WTC11 (cell line): ENCODE data around the gene CTXN1. TPM values are rescaled to one million over a fixed set of nuclear protein-coding genes. Genes with fewer than 3 reads are reported as not detected.

ENCODE experiments used
- ATAC-seq: fragments of 200-7000 bp; cut with Tn5 transposase; 2 replicates; pipeline ENCODE4 v1.10.0; 2021; ENCODE audit warnings: mild to moderate bottlenecking, moderate library complexity
- CTCF ChIA-PET: fragments of 300-600 bp; sonication (Branson Sonifier 250); formaldehyde crosslinking; loops from one replicate; lab custom pipeline; 2021; ENCODE audit warnings: antibody characterized with exemption; lab: Charles Lee
- POLR2A ChIA-PET: fragments of 350-600 bp; sonication (Branson Sonifier 250); formaldehyde crosslinking; loops from one replicate; lab custom pipeline; 2021; ENCODE audit warnings: antibody characterized with exemption; lab: Charles Lee
- DNase-seq: peaks from one replicate; pipeline ENCODE4 v3.0.0; 2021; ENCODE audit warnings: low spot score
- H3K27ac Mint-ChIP-seq: 2 replicates; pipeline ENCODE4 v1.8.0; 2021; ENCODE audit warnings: mixed read lengths
- H3K27me3 Mint-ChIP-seq: 2 replicates; pipeline ENCODE4 v1.8.0; 2021; ENCODE audit warnings: low read depth, mild to moderate bottlenecking, moderate library complexity, mixed read lengths
- H3K36me3 Mint-ChIP-seq: 2 replicates; pipeline ENCODE4 v1.8.0; 2021; ENCODE audit warnings: mixed read lengths
- H3K4me1 Mint-ChIP-seq: 2 replicates; pipeline ENCODE4 v1.8.0; 2022; ENCODE audit warnings: mixed read lengths
- H3K4me3 Mint-ChIP-seq: 2 replicates; pipeline ENCODE4 v1.8.0; 2021; ENCODE audit warnings: mild to moderate bottlenecking, moderate library complexity, mixed read lengths
- H3K9me3 Mint-ChIP-seq: 2 replicates; pipeline ENCODE4 v1.8.0; 2021; ENCODE audit warnings: mixed read lengths
- ATF2 ChIP-seq: sonication (generic); formaldehyde crosslinking; IDR thresholded peaks from 2 replicates; pipeline ENCODE4 v1.8.1; 2022; ENCODE audit warnings: low read depth, missing genetic modification reagents, borderline replicate concordance
- CTCF ChIP-seq: fragments of 200-600 bp; IDR thresholded peaks from 2 replicates; pipeline ENCODE4 v1.8.0; 2022; ENCODE audit warnings: antibody characterized with exemption
- EMX1 ChIP-seq: fragments of 250-450 bp; sonication (Bioruptor Pico); IDR thresholded peaks from 2 replicates; pipeline ENCODE4 v1.8.0; 2021; ENCODE audit warnings: mild to moderate bottlenecking
- HMGXB4 ChIP-seq: sonication (generic); formaldehyde crosslinking; IDR thresholded peaks from 2 replicates; pipeline ENCODE4 v1.8.1; 2023; ENCODE audit warnings: mild to moderate bottlenecking, moderate library complexity, missing genetic modification reagents
- IRF2 ChIP-seq: sonication (generic); formaldehyde crosslinking; IDR thresholded peaks from 2 replicates; pipeline ENCODE4 v1.8.0; 2022; ENCODE audit warnings: low read depth, missing genetic modification reagents, borderline replicate concordance
- NFYB ChIP-seq: sonication (generic); formaldehyde crosslinking; conservative IDR thresholded peaks from 2 replicates; pipeline ENCODE4 v1.8.0; 2022; ENCODE audit warnings: low read depth, missing genetic modification reagents
- USF1 ChIP-seq: sonication (generic); formaldehyde crosslinking; IDR thresholded peaks from 2 replicates; pipeline ENCODE4 v1.8.0; 2022; ENCODE audit warnings: mild to moderate bottlenecking, missing genetic modification reagents
- ZBTB43 ChIP-seq: sonication (generic); formaldehyde crosslinking; IDR thresholded peaks from 2 replicates; pipeline ENCODE4 v1.8.1; 2023; ENCODE audit warnings: mild to moderate bottlenecking, missing genetic modification reagents
- ZNF425 ChIP-seq: fragments of 250-450 bp; sonication (Bioruptor Pico); conservative IDR thresholded peaks from 2 replicates; pipeline ENCODE4 v1.9.0; 2021; ENCODE audit warnings: mild to moderate bottlenecking
- ZNF512 ChIP-seq: sonication (generic); formaldehyde crosslinking; IDR thresholded peaks from 2 replicates; pipeline ENCODE4 v1.8.1; 2022; ENCODE audit warnings: missing genetic modification reagents, borderline replicate concordance
- total RNA-seq: library from RNA; stranded (reverse); gene quantifications from 3 replicates; pipeline ENCODE4 v1.2.3, GENCODE V29; 2021

Gene CTXN1
- total RNA-seq, 1 experiment from 2014 or later, result 48.2 TPM

- TF ChIP-seq ZBTB43 (0 out of 2 replicates have a peak, but pooled peaks have one; percentile 36), ZNF512 (no peak), HMGXB4 (CRISPR knock-in tag) (peak; percentile 42; the same call in 1 of the 2 replicates), ZNF425 (CRISPR knock-in tag) (no peak), IRF2 (CRISPR knock-in tag) (no peak), NFYB (CRISPR knock-in tag) (peak; percentile 79), USF1 (CRISPR knock-in tag) (peak; percentile 77), ATF2 (CRISPR knock-in tag) (no peak)
These were observed 17.7 kb upstream of the CTXN1 start, which contains the start of gene TIMM44 (continued) for GRCh38 chr19:7943444-7944176.

- TF ChIP-seq CTCF (no peak), EMX1 (CRISPR knock-in tag) (0 out of 2 replicates have a peak, but pooled peaks have one; percentile 15)
- peaks cover 8% of the 10 kb centered on the region; the same call in 1 of the 2 replicates for H3K4me1 Mint-ChIP-seq
- ChIA-PET CTCF (interaction anchor here (0.6 to 4.5 kb wide), 35 partner anchors 8 to 437 kb away, joined by 3 to 90 read pairs (median 6); partner anchors contain the start of genes CTXN1, MAP2K7, SNAPC2 and TRAPPC5), POLR2A (interaction anchor here (0.5 to 2.1 kb wide), 16 partner anchors 11 to 552 kb away, joined by 3 to 13 read pairs (median 4); partner anchors contain the start of genes CTXN1, ELAVL1 and SNAPC2)
- H3K36me3 Mint-ChIP-seq, result peaks cover 23% of the 10 kb centered on the region
- peaks cover 2% of the 10 kb centered on the region; the same call in 1 of the 2 replicates for H3K27me3 Mint-ChIP-seq
- H3K4me3 Mint-ChIP-seq, result peak overlapping the region; percentile 88
- DNase-seq (no peak), ATAC-seq (peak; percentile 5)
- peak overlapping the region; percentile 95 for H3K27ac Mint-ChIP-seq
- no peaks in the 10 kb centered on the region for H3K9me3 Mint-ChIP-seq
These were observed 17.1 kb upstream of the CTXN1 start for GRCh38 chr19:7942981-7943443.
